GM06990 (cell line): ENCODE measurements around the gene PPP1R12B.

Experiments
- DNase-seq: peaks from one replicate; pipeline ENCODE4 v3.0.0-alpha.2; 2011; ENCODE audit not compliant: insufficient read length; ENCODE audit errors: extremely low read depth
- H3K27me3 ChIP-seq: replicated peaks from 2 replicates; pipeline ENCODE4 v1.6.0; 2011; ENCODE audit warnings: low read length; ENCODE audit not compliant: control insufficient read depth, insufficient read depth
- H3K36me3 ChIP-seq: 2 replicates; pipeline ENCODE4 v1.5.1; 2011; ENCODE audit warnings: low read length; ENCODE audit not compliant: control insufficient read depth, insufficient read depth
- H3K4me3 ChIP-seq: replicated peaks from 2 replicates; pipeline ENCODE4 v1.5.1; 2011; ENCODE audit warnings: low read depth, mild to moderate bottlenecking, control low read depth, low read length
- TF ChIP-seq, protein P1 (sequence below): IDR thresholded peaks from 2 replicates; pipeline ENCODE4 v1.5.1; 2011; ENCODE audit warnings: low read length, control low read depth, mild to moderate bottlenecking, inconsistent platforms; ENCODE audit not compliant: insufficient read depth, poor library complexity, severe bottlenecking

Gene PPP1R12B

DNA sequence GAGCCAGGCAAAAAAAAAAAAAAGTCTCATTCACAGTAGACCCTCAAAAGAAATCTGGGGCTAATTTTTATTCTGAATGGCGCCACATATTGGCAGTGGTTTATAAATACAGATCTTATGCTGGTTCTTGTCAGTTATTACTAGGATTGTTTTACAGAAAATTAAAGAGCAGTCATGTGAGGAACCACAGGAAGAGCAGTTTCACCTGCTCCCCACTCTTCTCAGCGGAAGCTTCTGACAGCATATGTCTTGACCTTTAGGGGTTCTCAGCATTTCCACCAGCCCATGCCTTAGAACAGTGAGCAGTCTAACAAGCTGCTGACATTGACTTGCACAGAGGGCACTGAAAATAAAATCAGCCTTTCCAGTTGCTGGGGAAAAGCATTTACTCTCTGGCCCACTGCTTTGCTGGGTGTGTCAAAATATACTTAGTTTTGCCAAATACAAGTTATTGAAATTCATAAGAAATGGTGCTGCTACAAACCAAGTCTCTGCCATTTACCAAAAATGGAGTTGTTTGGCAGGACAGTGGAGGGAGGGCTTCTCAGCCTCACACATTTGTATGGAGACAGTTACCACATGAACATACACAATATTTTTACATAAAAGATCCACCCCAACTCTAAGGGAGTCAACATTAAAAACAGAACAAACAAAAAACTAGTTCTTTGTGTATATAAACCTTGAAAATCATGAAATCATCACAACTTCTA, 217.5 kb downstream of the PPP1R12B start:
- no peak overlapping the region for H3K4me3 ChIP-seq
- H3K36me3 ChIP-seq = no peaks in the 10 kb centered on the region
- DNase-seq = peak; percentile 34
- H3K27me3 ChIP-seq = no peaks in the 10 kb centered on the region
- TF ChIP-seq, protein P1, sequence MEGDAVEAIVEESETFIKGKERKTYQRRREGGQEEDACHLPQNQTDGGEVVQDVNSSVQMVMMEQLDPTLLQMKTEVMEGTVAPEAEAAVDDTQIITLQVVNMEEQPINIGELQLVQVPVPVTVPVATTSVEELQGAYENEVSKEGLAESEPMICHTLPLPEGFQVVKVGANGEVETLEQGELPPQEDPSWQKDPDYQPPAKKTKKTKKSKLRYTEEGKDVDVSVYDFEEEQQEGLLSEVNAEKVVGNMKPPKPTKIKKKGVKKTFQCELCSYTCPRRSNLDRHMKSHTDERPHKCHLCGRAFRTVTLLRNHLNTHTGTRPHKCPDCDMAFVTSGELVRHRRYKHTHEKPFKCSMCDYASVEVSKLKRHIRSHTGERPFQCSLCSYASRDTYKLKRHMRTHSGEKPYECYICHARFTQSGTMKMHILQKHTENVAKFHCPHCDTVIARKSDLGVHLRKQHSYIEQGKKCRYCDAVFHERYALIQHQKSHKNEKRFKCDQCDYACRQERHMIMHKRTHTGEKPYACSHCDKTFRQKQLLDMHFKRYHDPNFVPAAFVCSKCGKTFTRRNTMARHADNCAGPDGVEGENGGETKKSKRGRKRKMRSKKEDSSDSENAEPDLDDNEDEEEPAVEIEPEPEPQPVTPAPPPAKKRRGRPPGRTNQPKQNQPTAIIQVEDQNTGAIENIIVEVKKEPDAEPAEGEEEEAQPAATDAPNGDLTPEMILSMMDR = peak; percentile 27

DNA sequence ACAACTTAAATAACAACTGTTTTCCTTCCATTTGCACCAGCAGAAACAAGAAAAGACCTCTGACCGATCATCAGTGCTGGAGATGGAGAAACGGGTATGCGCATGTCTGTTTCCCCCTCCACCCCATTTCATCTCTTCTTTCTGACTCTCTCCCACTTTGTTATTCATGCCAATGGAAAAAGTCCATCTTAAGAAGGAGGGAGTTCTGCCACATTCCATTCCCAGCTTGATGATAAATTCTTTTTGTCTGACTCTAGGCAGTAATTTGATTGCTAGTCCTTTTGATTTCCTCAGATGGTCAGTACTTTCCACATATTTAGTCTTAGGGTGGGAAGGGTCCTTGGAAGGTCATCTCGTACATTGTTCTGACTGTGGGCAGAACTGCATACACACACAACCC, 219.2 kb downstream of the PPP1R12B start:
- no peak for DNase-seq
- no peak overlapping the region for H3K4me3 ChIP-seq

DNA sequence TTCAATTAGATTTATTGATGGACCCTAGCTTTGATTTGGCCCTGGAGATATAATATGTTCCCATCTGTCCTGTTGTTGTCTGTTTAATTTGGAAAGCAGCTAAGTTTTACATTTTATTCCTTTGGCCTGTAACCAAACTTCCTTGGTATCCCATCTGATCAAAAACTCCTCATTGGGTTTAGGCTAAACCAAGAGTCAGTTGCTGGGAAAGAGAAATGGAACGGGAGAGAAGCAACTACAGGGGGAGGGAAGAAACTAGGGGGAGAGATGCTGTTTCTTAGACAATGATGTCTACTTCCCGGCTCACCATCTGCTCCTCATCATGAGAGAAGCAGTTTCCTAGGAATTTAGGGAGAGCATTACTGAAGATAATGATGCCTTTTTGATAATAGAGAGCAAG, 219.9 kb downstream of the PPP1R12B start:
- TF ChIP-seq, protein P1 = no peak
- H3K4me3 ChIP-seq = no peak overlapping the region
- DNase-seq = no peak

More for the DNA sequence above, 219.2 kb downstream of the PPP1R12B start:
- Histone ChIP-seq H3K36me3 (no peaks in the 10 kb centered on the region), H3K27me3 (no peaks in the 10 kb centered on the region)
- TF ChIP-seq, protein P1 = no peak

DNA sequence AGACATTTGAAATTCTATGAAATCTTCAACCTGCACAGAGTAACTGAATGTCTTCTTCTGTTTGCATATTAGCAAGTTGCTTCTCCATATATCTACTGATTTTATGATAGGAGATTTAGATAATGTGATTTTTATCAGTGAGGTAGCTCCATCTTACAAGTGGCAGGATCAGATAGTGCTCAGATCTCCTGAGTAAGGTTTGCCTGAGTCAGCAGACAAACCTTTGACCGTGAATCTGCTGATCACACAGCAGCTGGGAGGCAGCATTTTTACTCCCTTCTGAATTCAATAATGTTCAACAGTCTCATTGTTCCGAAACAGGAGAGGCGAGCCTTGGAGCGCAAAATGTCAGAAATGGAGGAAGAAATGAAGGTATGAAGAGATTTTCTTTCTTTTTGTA, 220.3 kb downstream of the PPP1R12B start:
- no peaks in the 10 kb centered on the region for H3K36me3 ChIP-seq
- DNase-seq = no peak
- no peak overlapping the region for H3K4me3 ChIP-seq
- H3K27me3 ChIP-seq = no peaks in the 10 kb centered on the region
- TF ChIP-seq, protein P1 = no peak

More for the DNA sequence above, 219.9 kb downstream of the PPP1R12B start:
- Histone ChIP-seq H3K27me3 (no peaks in the 10 kb centered on the region), H3K36me3 (no peaks in the 10 kb centered on the region)

DNA sequence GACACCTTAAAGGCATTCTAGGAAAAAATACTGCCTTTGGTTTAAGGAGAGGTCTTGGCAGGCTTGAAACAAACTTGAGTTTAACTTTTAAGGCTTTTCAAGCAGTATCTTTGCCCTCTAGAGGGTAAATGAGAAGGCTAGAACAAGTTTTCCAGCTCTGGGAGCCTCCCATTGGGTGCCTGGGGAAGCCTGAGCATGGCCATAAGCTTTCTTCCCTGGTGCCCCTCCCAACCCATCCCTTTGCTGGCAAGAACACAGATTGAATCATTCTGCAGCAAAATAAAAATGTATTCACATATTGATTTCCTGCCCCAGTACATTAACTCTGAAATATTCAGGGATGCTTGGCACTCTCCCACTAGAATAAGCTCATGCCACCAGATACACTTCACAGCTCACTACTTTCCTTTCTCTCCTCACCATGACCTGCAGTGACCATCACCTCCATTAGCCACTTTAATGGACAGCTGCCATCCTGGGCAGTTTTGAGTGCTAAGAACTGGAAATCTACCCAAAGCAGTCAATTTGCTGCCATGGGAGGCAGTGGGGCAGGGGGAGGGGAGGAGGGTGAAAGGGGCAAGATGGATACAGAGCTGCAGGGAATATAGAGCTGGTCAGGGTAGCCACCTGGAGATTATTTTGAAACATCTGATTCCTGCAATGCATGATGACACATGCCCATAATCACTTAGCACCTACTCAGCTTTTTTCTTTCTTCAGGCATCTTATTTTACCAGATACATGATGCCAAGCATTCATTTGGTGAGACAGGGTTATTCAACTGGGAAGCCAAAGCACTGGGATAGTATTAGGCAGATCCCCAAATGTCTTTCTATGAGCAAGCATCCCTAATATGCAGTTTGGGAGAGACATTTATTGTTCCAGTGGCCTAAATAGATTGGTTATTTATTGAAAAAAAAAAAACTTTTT, 221.2 kb downstream of the PPP1R12B start:
- DNase-seq = no peak
- TF ChIP-seq, protein P1 = no peak
- H3K4me3 ChIP-seq = no peak overlapping the region
- no peaks in the 10 kb centered on the region for H3K36me3 ChIP-seq
- no peaks in the 10 kb centered on the region for H3K27me3 ChIP-seq
